Naive thymus-derived CD8-positive, alpha-beta T cell (primary cell): ENCODE measurements around the gene COG4. TPM values are rescaled to one million over a fixed set of nuclear protein-coding genes. Genes with fewer than 3 reads are reported as not detected.
"Not testable (repeated sequence)": the region's sequence is repeated elsewhere in the genome, so short reads cannot be mapped to it uniquely, and the experiment has no call there.

Experiments
- ATAC-seq, 2 donors: fragments of 150-1000 bp; cut with Tn5 transposase in 1 of 2; sonication (Bioruptor Pico), chemical (Tn5 transposase) in 1 of 2; 1 replicate in 1 of 2; 2 replicates in 1 of 2; pipeline ENCODE4 v1.10.0; 2021; ENCODE audit warnings: mild to moderate bottlenecking in 2 of 2, moderate library complexity in 2 of 2
- POLR2A ChIA-PET: fragments of 350-600 bp; sonication (Branson Sonifier 250); formaldehyde crosslinking; loops from one replicate; lab custom pipeline; 2021; ENCODE audit warnings: antibody characterized with exemption; lab: Charles Lee
- DNase-seq, 10 donors: peaks; one replicate each; pipeline versions ENCODE4 v3.0.0 to v3.0.0-alpha.2; 2020 to 2022
- H3K27ac Mint-ChIP-seq, 10 donors: one replicate each; pipeline ENCODE4 v1.8.0; 2020 to 2022; ENCODE audit warnings: mild to moderate bottlenecking in 10 of 10, mixed read lengths in 10 of 10, moderate library complexity in 4 of 10, inconsistent platforms in 1 of 10
- H3K27me3 Mint-ChIP-seq, 5 donors: one replicate each; pipeline ENCODE4 v1.8.0; 2021 to 2022; ENCODE audit warnings: mixed read lengths in 5 of 5
- H3K36me3 Mint-ChIP-seq, 3 donors: one replicate each; pipeline ENCODE4 v1.8.0; 2020 to 2022; ENCODE audit warnings: mixed read lengths in 3 of 3, mild to moderate bottlenecking in 2 of 3, inconsistent platforms in 1 of 3
- H3K4me1 Mint-ChIP-seq, 4 donors: one replicate each; pipeline ENCODE4 v1.8.0; 2021 to 2022; ENCODE audit warnings: mixed read lengths in 4 of 4
- H3K4me3 Mint-ChIP-seq, 10 donors: one replicate each; pipeline ENCODE4 v1.8.0; 2020 to 2022; ENCODE audit warnings: mild to moderate bottlenecking in 10 of 10, mixed read lengths in 10 of 10, moderate library complexity in 6 of 10, inconsistent platforms in 1 of 10
- H3K9me3 Mint-ChIP-seq, 9 donors: one replicate each; pipeline ENCODE4 v1.8.0; 2020 to 2022; ENCODE audit warnings: mixed read lengths in 9 of 9, mild to moderate bottlenecking in 3 of 9, inconsistent platforms in 1 of 9, moderate library complexity in 1 of 9
- polyA plus RNA-seq, 3 donors: library from polyadenylated mRNA; unstranded; fragments of 300-500 nt; fragmentation: Illumina TruSeq; gene quantifications; one replicate each; pipeline ENCODE4 v1.2.3, GENCODE V29; 2021
- total RNA-seq, 8 experiments: library from RNA in 2 of 8; stranded (reverse) in 2 of 8; gene quantifications; one replicate each; pipeline ENCODE4 v1.2.3 and lab custom pipeline; 2021 to 2026

The COG4 gene
- total and polyA plus RNA-seq, 5 experiments from 2014 or later = 52.4 to 58.6 (median 57.4) TPM

DNA sequence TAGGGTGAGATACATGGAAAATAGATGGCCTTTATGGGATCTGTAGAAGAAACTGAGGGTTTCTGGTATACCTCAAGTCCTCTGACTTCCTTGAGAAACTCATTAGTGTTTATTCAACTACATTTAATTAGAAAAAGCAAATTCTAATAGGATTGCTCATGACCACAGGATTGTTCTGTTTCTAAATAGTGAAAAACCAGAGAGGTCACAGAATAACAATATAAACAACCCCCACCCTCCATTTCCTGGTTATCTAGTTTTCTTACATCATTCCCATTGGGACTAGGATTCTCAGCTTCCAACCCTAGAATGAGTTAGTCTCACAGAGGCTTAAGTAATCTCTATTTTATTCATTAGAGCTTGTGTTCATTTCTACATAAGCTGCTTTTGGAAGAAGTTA, 30.3 kb upstream of the COG4 start:
- POLR2A ChIA-PET = no interaction called here
- peak overlapping the region in 8 of 10 donors; percentile 6 to 78 (median 43) for H3K27ac Mint-ChIP-seq

DNA sequence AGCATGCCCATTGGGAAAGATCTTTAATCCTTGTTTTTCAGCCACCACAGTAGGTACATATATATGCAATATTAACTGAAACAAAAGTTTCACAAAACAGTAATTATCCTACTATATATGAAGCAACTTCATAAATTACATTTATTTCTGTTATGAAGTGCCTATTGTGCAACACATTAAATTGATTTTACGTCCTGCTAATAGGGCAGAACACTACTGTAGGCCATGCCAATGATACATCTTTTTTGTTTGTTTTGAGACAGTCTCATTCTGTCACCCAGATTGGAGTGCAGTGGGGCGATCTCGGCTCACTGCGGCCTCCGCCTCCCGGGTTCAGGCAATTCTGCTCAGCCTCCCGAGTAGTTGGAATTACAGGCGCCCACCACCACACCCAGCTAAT, 29.3 kb upstream of the COG4 start:
- Mint-ChIP-seq H3K27ac (peak overlapping the region in 2 of 10 donors; percentile 29 to 46), H3K36me3 (peaks cover 15 to 95% (median 40%) of the 10 kb centered on the region in 3 donors)
- no peak for ATAC-seq

More for the DNA sequence above, 30.3 kb upstream of the COG4 start:
- DNase-seq (no peak), ATAC-seq (no peak)
- peaks cover 18 to 95% (median 33%) of the 10 kb centered on the region in 3 donors for H3K36me3 Mint-ChIP-seq
- H3K27me3 Mint-ChIP-seq = no peaks in the 10 kb centered on the region
- no peaks in the 10 kb centered on the region for H3K9me3 Mint-ChIP-seq
- no peak overlapping the region for H3K4me3 Mint-ChIP-seq
- peaks cover 0 to 20% (median 10%) of the 10 kb centered on the region in 4 donors for H3K4me1 Mint-ChIP-seq

DNA sequence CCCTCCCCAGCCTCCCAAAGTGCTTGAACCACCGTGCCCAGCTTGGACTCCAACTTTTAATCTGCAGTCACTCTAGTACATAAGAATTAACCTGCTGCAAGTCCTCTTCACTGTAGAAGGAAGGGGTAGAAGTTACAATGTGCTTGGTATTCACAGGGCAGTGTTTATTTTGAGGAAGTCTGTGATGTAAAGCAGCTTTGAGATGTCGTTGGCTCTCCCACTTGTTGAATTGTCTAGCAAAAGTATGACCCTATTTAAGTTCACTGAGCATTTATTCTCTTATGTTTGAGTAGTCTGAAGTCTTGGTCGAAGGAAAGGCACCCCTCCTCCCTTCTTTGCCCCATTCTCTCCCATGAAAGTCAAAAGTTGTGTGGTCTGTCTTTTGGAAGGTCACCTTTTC, 28.4 kb upstream of the COG4 start:
- H3K9me3 Mint-ChIP-seq = no peaks in the 10 kb centered on the region
- no peak for DNase-seq
- H3K4me3 Mint-ChIP-seq = no peak overlapping the region
- H3K27me3 Mint-ChIP-seq = no peaks in the 10 kb centered on the region
- POLR2A ChIA-PET = no interaction called here
- H3K4me1 Mint-ChIP-seq = peaks cover 0 to 26% (median 14%) of the 10 kb centered on the region in 4 donors
- H3K27ac Mint-ChIP-seq = peak overlapping the region in 6 of 10 donors; percentile 26 to 71 (median 42)
- ATAC-seq = no peak
- peaks cover 15 to 93% (median 33%) of the 10 kb centered on the region in 3 donors for H3K36me3 Mint-ChIP-seq

More for the DNA sequence above, 29.3 kb upstream of the COG4 start:
- H3K4me1 Mint-ChIP-seq = peaks cover 0 to 26% (median 14%) of the 10 kb centered on the region in 4 donors
- H3K9me3 Mint-ChIP-seq = no peaks in the 10 kb centered on the region
- no peaks in the 10 kb centered on the region for H3K27me3 Mint-ChIP-seq
- POLR2A ChIA-PET = no interaction called here
- DNase-seq = no peak
- H3K4me3 Mint-ChIP-seq = no peak overlapping the region

DNA sequence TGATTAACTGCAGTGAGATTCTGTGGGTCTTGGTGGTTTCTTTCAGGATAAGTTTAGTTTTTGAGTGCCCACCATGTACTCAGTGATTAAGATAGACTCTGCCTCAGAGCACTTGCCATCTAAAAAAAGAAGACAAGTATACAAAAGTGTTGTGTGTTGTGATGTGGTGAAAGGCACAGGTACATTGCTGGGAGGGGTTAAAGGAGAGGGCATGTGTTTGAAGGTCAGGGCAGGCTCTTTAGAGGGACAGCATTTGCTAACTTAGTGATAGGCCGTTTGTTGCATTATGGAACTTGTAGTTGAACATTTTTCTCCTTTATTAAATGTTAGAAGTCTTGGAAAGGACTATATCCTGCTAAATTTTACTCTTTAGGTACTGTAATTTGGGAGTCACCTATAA, 26.7 kb upstream of the COG4 start:
- ATAC-seq (no peak), DNase-seq (no peak)
- H3K4me3 Mint-ChIP-seq = no peak overlapping the region
- H3K36me3 Mint-ChIP-seq = peaks cover 10 to 93% (median 26%) of the 10 kb centered on the region in 3 donors
- H3K9me3 Mint-ChIP-seq = no peaks in the 10 kb centered on the region
- H3K4me1 Mint-ChIP-seq = peaks cover 0 to 30% (median 14%) of the 10 kb centered on the region in 4 donors
- POLR2A ChIA-PET = no interaction called here
- H3K27me3 Mint-ChIP-seq = no peaks in the 10 kb centered on the region
- peak overlapping the region in 9 of 10 donors; percentile 3 to 82 (median 25) for H3K27ac Mint-ChIP-seq

DNA sequence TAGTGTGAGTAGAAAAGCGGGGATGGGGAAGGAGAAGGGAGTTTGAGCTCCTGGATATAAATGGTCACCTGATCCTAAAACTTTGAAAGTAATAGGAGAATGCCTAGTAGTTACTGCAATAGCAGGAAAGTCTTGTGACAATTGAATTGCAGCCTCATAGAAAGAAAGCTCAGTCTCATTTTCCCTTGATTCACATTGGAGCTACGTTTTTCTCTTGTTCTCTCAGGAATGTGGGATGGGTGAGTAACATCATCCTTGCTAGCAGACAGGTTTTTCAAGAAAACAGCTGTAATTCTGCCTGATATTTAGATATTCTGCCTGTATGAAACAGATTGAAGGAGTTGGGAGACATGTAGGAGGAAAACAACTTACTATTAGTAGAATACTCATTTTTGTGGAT, 25.6 kb upstream of the COG4 start:
- Mint-ChIP-seq H3K4me1 (peaks cover 0 to 36% (median 14%) of the 10 kb centered on the region in 4 donors), H3K9me3 (no peaks in the 10 kb centered on the region), H3K27ac (peak overlapping the region in 7 of 10 donors; percentile 31 to 68 (median 57)), H3K4me3 (no peak overlapping the region), H3K27me3 (no peaks in the 10 kb centered on the region), H3K36me3 (peaks cover 0 to 92% (median 26%) of the 10 kb centered on the region in 3 donors)
- POLR2A ChIA-PET = no interaction called here
- ATAC-seq (no peak), DNase-seq (no peak)

DNA sequence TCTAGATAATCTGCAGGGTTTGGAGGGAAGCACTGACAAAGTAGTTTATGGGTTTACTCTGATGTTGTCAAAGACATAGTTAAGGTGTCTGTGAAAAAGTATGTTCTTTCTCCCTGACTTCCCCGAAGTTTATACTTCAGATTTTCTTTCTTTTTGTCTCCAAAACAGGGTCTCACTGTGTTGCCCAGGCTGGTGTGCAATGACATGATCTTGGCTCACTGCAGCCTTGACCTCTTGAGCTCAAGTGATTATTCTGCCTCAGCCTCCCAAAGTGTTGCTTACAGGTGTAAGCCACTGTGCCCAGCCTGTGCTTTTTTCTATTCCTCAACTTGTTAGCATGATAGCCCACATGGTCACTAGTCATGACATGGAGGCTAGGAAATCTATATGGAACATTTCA, 21.2 kb upstream of the COG4 start:
- H3K9me3 Mint-ChIP-seq = no peaks in the 10 kb centered on the region

DNA sequence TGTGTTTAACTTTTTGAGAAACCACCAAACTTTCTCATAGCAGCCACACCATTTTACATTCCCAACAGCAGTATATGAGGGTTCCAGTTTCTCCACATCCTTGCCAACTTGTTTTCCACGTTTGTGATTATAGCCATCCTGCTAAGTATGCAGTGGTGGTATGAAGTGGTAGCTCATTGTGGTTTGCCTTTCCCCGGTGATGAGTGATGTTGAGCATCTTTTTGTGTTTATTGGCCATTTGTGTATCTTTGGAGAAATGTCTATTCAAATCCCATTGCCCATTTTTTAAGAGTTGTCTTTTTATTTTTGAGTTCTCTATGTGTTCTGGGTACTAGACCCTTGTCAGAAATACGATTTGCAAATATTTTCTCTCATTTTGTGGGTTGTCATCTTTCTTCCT, 17.6 kb upstream of the COG4 start:
- H3K4me3 Mint-ChIP-seq = no peak overlapping the region
- peak overlapping the region in 1 of 10 donors; percentile 10 for H3K27ac Mint-ChIP-seq
- H3K27me3 Mint-ChIP-seq = no peaks in the 10 kb centered on the region
- DNase-seq (no peak), ATAC-seq (no peak)
- H3K9me3 Mint-ChIP-seq = no peaks in the 10 kb centered on the region
- POLR2A ChIA-PET = no interaction called here
- peaks cover 0 to 96% (median 21%) of the 10 kb centered on the region in 3 donors for H3K36me3 Mint-ChIP-seq
- peaks cover 6 to 23% (median 11%) of the 10 kb centered on the region in 4 donors for H3K4me1 Mint-ChIP-seq

More for the DNA sequence above, 21.2 kb upstream of the COG4 start:
- Mint-ChIP-seq H3K4me1 (peaks cover 6 to 30% (median 11%) of the 10 kb centered on the region in 4 donors), H3K4me3 (no peak overlapping the region), H3K36me3 (peaks cover 0 to 93% (median 24%) of the 10 kb centered on the region in 3 donors), H3K27me3 (no peaks in the 10 kb centered on the region), H3K27ac (peak overlapping the region in 2 of 10 donors; percentile 38 to 56)
- POLR2A ChIA-PET = no interaction called here
- DNase-seq = no peak
- ATAC-seq = no peak

DNA sequence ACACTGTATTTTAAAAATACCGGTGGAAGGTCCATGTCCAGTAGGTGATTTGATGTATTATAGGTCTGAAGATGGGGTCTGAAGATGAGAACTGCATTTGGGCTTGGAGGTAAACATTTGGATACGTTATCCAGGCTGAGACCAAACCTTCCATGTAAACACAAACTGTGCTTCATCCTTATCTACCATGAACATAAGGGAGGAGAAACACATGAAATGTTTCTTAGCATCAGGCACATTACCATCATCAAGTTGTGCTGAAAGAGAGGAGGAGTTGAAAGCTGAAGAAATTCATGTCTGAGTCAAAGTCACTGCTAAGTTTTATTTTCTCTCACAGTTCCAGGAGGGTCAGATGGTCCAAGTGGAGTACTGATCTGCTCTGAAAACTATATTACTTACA, 11.6 kb upstream of the COG4 start:
- Mint-ChIP-seq H3K4me1 (peaks cover 13 to 34% (median 16%) of the 10 kb centered on the region in 4 donors), H3K27ac (peak overlapping the region in 3 of 10 donors; percentile 9 to 65 (median 32)), H3K9me3 (no peaks in the 10 kb centered on the region), H3K36me3 (peaks cover 0 to 98% (median 20%) of the 10 kb centered on the region in 3 donors), H3K4me3 (no peak overlapping the region), H3K27me3 (no peaks in the 10 kb centered on the region)
- POLR2A ChIA-PET = no interaction called here
- ATAC-seq (no peak), DNase-seq (no peak)

DNA sequence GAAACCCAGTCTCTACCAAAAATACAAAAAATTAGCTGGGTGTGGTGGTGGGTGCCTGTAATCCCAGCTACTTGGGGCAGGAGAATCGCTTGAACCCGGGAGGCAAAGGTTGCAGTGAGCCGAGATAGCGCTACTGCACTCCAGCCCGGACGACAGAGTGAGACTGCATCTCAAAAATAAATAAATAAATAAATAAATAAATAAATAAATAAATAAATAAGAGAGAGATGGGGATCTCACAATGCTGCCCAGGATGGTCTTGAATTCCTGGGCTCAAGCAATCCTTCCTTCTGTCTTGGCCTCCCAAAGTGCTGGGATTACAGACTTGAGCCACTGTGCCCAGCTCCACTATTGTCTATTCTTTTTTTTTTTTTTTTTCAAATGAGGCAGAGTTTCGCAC, 6.6 kb upstream of the COG4 start:
- H3K27me3 Mint-ChIP-seq, DNase-seq, ATAC-seq, H3K9me3 Mint-ChIP-seq, H3K27ac Mint-ChIP-seq, POLR2A ChIA-PET: not testable (repeated sequence)
- Mint-ChIP-seq H3K36me3 (peaks cover 5 to 90% (median 21%) of the 10 kb centered on the region in 3 donors), H3K4me1 (peaks cover 22 to 62% (median 49%) of the 10 kb centered on the region in 4 donors), H3K4me3 (peak overlapping the region in 1 of 10 donors; percentile 51)

DNA sequence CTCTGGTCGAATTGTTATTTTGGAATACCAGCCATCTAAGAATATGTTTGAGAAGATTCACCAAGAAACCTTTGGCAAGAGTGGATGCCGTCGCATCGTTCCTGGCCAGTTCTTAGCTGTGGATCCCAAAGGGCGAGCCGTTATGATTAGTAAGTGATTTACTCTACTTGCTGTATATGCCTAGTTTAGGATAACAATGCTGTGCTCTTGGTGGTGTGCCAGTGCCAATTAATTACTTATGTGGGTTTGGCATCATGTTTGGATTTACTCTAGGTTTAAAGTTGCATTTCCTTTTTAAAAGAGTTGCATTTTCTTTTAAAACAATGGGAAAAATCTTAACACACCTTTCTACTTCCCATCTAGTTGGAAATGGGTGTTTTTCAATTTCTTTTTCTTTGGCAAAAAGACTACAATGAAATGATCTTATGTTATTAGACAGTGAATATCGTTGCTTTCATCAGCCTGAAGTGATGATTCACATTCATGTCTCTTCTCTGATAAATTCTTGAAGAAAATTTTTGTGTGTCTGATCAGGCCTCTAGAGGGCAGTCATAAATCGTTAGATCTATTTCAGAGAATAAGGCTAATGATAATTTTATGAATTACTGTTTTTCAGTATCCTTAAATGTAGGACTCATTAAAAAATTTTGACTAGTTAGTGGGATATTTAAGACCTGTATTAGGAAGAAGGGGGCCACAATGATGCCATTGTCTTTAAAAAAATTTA, 5.9 kb upstream of the COG4 start:
- Mint-ChIP-seq H3K27ac (peak overlapping the region in 6 of 10 donors; percentile 11 to 84 (median 67)), H3K36me3 (peaks cover 6 to 83% (median 20%) of the 10 kb centered on the region in 3 donors), H3K27me3 (no peaks in the 10 kb centered on the region), H3K4me3 (peak overlapping the region in 7 of 10 donors; percentile 18 to 60 (median 51)), H3K4me1 (peaks cover 21 to 59% (median 51%) of the 10 kb centered on the region in 4 donors), H3K9me3 (no peaks in the 10 kb centered on the region)
- peak in 1 of 2 donors; percentile 32 for ATAC-seq
- peak in 3 of 10 donors; percentile 26 to 33 (median 26) for DNase-seq
- POLR2A ChIA-PET = interaction anchor here (0.8 kb wide), 1 partner anchor 112 kb away, joined by 5 read pairs; no protein-coding TSS in a partner anchor

DNA sequence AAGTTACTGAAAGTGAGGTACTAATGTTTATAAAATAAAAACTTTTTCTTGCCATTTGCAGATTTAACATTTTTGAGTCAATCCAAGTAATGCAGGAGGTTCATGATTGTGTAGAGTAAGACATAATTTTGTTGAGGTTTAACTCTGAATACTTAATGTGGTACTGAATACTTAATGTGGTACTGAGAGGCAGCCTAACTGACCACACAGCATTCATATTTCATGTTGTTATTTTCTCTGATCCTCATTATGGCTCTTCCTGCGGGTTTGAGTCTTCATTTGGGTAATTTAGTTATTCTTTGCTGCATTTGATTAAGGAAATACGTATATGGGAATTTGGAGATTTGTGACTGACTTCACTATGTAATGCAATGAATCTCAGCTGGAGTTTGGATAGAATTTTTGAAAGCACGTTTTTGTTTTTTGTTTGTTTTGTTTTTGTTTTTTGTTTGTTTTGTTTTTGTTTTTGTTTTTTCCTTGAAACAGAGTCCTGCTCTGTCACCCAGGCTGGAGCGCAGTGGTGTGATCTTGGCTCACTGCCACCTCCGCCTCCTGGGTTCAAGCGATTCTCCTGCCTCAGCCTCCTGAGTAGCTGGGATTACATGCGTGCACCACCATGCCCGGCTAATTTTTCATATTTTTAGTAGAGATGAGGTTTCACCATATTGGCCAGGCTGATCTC, 4.1 kb upstream of the COG4 start:
- H3K9me3 Mint-ChIP-seq = no peaks in the 10 kb centered on the region
- POLR2A ChIA-PET = interaction anchor here (0.6 to 0.8 kb wide), 3 partner anchors 34 to 153 kb away, joined by 3 to 4 read pairs (median 4); no protein-coding TSS in a partner anchor
- H3K27me3 Mint-ChIP-seq = no peaks in the 10 kb centered on the region
- peak overlapping the region in 9 of 10 donors; percentile 38 to 96 (median 75) for H3K27ac Mint-ChIP-seq
- peaks cover 12 to 65% (median 16%) of the 10 kb centered on the region in 3 donors for H3K36me3 Mint-ChIP-seq
- DNase-seq (no peak), ATAC-seq (no peak)
- peaks cover 20 to 60% (median 54%) of the 10 kb centered on the region in 4 donors for H3K4me1 Mint-ChIP-seq
- peak overlapping the region in 8 of 10 donors; percentile 21 to 96 (median 78) for H3K4me3 Mint-ChIP-seq

DNA sequence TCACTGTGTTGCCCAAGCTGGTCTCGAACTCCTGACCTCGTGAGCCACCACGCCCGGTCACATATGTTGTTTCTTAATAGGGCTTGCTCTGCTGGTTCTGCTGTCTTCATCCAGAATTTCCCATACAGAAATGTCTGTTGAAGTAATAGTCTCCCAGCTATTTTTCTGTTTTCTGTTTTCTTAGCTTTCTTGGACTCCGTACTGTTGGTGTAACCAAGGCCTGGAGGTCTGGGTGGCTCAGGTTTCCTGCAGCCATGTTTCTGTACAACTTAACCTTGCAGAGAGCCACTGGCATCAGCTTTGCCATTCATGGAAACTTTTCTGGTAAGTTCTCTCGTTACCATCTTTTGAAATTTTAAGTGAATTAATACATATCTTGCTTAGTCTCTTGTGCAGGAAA, 3.0 kb upstream of the COG4 start:
- ATAC-seq (no peak), DNase-seq (no peak)
- no peaks in the 10 kb centered on the region for H3K27me3 Mint-ChIP-seq
- POLR2A ChIA-PET = no interaction called here
- H3K4me3 Mint-ChIP-seq = peak overlapping the region; percentile 54 to 96 (median 79)
- peaks cover 21 to 68% (median 59%) of the 10 kb centered on the region in 4 donors for H3K4me1 Mint-ChIP-seq
- no peaks in the 10 kb centered on the region for H3K9me3 Mint-ChIP-seq
- peaks cover 12 to 55% (median 16%) of the 10 kb centered on the region in 3 donors for H3K36me3 Mint-ChIP-seq
- peak overlapping the region; percentile 38 to 96 (median 62) for H3K27ac Mint-ChIP-seq
